Epithelial cell of esophagus (primary cell): ENCODE results near the gene RUNX1.

Experiments
- DNase-seq: peaks from one replicate; pipeline ENCODE4 v3.0.0; 2010; ENCODE audit warnings: low read depth
- H3K4me3 ChIP-seq: 2 replicates; pipeline ENCODE4 v1.5.1; 2011; ENCODE audit warnings: mild to moderate bottlenecking, low read length, control low read depth
- TF ChIP-seq, protein P1 (sequence below): IDR thresholded peaks from 2 replicates; pipeline ENCODE4 v1.5.1; 2011; ENCODE audit warnings: low read depth, mild to moderate bottlenecking, low read length, control low read depth, inconsistent platforms; ENCODE audit not compliant: insufficient read depth; ENCODE audit errors: missing control alignments

Gene RUNX1

DNA sequence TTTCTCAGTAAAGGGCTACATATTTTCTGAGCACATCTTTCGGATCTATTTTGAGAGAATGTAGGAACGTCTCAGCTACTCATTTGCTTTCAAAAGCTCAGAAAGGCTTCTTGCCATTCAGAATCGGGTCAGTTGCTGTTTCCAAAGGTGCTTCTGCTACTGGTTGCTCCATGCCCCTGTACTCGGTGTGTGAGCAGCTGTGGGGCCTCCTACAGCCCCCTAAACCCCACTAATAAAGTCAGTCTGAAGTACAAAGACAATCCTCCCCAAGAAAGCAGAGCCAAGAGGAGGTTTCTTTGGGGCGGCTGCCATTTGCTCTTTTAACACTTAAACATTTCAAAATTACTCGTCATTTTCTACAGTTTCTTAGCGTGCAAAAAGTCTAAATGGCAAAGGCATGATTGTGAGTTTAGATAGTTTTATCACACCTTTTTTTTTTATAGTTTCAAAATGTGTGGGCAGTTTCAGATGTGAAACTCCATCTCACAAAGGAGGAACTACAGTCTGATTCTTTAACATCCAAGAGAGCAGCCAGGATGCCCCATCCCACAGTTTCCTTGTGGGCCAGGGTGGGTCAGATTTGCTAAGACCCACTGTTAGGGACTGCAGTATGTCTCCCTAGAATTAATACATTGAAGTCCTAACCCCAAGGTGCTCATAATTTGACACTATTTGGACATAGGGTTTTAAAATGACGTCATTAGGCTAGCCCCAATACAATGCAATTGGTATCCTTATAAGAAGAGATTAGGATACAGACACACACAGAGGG is 4.1 kb downstream of the RUNX1 start:
- TF ChIP-seq, protein P1, sequence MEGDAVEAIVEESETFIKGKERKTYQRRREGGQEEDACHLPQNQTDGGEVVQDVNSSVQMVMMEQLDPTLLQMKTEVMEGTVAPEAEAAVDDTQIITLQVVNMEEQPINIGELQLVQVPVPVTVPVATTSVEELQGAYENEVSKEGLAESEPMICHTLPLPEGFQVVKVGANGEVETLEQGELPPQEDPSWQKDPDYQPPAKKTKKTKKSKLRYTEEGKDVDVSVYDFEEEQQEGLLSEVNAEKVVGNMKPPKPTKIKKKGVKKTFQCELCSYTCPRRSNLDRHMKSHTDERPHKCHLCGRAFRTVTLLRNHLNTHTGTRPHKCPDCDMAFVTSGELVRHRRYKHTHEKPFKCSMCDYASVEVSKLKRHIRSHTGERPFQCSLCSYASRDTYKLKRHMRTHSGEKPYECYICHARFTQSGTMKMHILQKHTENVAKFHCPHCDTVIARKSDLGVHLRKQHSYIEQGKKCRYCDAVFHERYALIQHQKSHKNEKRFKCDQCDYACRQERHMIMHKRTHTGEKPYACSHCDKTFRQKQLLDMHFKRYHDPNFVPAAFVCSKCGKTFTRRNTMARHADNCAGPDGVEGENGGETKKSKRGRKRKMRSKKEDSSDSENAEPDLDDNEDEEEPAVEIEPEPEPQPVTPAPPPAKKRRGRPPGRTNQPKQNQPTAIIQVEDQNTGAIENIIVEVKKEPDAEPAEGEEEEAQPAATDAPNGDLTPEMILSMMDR, result no peak
- H3K4me3 ChIP-seq, result no peak overlapping the region
- DNase-seq, result no peak

DNA sequence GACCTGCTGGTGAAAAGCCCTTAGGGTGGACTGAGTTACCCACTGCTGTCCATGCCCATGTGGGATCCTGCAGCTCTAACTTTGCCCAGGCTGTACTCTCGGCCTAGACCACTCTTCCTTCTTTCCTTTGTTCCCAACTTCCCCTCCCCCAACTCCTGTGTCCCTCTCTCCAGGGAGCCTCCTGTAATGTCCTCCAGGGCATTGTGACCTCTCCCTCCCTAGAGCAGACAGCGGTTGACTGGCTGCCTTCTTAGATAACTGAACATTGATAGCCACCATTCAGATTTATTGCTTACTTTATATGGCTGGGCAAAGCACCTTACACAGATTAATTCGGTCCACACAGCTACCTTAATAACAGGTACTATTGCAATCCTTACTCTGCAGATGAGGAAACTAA is 5.0 kb downstream of the RUNX1 start:
- H3K4me3 ChIP-seq, result no peak overlapping the region
- TF ChIP-seq, protein P1, result no peak
- DNase-seq, result no peak

DNA sequence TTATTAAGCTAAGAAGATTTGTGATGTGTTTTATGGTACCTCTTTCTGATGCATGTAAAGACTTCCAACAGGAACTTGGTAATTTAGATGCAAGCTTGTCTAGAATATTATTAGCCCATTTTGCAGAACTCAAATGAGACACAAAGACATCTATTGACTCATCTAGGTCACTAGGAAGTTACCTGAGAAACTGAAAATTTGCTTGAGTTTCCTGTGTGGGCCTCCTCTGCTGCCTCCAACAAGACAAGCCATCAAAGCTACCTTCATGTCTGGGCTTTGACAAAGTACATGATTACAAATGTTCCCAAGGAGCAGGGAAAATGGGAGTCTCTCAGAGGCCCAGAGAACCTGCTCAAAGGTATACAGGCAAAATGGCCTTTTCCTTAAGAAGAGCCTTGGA is 5.6 kb downstream of the RUNX1 start:
- no peak overlapping the region for H3K4me3 ChIP-seq
- TF ChIP-seq, protein P1, result no peak
- DNase-seq, result no peak

DNA sequence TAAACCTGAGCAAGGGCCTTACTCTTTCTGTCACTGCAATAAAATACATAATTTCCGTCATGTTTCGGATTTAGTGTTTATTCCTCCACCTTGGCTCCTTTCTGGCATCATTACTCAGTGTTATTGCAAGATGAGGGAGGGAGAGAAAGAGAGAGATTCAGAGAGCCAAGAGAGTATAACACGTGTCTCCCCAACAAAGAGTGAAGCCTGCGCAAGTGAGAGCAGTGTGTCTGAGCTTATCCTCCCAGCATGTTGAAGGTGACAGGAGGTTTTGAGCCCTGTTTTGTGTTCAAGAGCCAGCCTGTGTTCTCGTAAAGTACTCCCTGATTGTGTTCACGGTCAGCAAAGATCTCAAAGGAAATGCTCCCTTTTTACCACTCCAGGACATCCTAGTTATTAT is 6.3 kb downstream of the RUNX1 start:
- H3K4me3 ChIP-seq, result no peak overlapping the region
- DNase-seq, result no peak
- TF ChIP-seq, protein P1, result no peak

DNA sequence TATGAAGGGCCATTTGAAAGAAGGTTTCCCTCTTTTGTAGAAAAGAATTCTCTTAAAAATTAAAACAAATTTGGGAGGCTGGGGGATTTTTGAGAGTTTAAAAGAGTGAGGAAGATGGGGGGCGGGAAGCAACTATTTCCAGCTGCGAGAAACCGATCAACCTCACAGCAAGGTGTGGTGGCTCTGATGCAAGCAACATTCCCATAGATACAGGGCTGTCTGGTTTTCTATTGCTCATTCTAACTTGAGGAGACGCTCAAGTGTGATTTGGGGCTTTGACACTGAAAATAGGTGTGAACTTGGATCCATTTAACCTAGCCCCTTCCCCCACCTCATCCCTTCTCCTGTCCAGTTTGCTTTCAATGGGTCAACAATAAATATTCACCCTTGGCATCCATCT is 7.2 kb downstream of the RUNX1 start:
- TF ChIP-seq, protein P1, result no peak
- DNase-seq, result no peak
- no peak overlapping the region for H3K4me3 ChIP-seq

DNA sequence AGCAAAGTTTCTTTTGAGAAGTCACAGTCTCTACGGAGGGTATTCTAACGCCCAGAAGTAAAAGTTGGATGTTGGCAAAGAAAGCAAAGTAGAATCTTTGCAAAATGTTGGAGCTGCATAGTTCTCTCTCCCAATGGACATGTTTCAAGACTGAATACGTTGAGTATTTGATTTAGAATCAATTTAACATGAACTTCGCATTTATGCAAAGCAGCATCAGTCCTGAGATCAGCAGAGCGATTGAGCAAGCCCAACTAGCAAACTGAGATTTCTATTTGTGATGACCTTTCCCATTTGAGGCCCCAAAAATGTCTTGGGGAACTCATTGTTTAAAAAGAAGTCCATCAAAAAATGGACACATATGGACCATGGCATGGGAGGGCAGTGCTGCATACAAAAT is 8.0 kb downstream of the RUNX1 start:
- DNase-seq, result no peak
- H3K4me3 ChIP-seq, result no peak overlapping the region
- TF ChIP-seq, protein P1, result no peak
